HG03432 (cell line): ENCODE measurements around the gene UST.
A peak's percentile ranks its signal among the peaks of the same experiment; 100 is the strongest.
"Not testable (repeated sequence)": the region's sequence is repeated elsewhere in the genome, so short reads cannot be mapped to it uniquely, and the experiment has no call there.

Experiments
- ATAC-seq: cut with Tn5 transposase; IDR thresholded peaks from one replicate; pipeline ENCODE4 v1.9.1; 2021; ENCODE audit warnings: mild to moderate bottlenecking, moderate library complexity; ENCODE audit not compliant: unreplicated experiment

The UST gene

DNA sequence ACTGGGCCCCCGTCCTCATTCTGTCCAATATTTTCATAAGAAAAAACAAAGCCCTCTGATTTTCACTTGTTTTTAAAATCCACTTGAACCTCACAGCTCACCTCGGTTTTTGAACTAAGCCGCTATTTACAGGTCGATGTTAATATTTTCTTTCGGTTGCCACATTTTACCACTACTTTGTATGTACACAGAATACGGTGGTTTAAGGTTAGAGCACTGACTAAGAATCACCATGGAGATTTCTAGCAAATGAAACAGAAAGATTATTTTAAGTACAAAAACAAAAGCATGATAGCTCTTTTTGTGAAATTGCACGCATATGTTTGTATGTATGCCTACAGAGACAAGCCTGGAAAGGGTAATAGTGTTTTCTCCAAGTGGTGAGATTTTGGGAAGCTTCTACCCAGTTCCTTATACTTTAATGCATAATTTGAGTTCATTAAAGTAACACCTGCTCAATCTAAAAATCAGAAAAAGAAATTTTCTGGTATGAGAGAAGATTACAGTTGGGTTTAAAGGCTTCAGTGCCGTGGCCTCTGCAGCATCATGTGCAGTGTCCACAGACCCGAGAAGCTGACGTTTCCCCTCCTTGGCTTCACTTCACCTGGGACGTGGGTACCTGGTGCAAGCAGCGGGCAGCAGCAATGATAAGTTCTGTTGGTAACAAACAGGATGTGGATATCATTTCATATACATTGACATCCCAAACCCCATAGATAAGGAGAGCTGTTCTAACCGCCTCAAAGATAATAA, 144.0 kb downstream of the UST start:
- no peak for ATAC-seq

DNA sequence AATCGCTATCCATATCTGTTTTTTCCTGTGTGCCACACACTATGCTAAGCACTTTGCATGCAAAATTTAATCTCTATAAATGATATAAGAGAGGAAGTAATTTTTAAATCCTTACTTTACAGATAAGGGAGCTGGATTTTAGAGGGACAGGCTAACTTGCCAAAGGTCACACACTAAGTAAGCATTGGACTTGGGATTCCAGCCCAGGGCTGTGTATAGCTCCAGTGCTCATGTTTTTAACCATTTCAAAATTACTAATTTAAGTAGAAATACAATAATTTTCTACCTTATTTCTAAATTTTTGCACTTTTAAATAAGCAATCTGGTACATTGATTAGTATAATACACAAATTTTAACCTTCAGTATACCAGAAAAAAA, 144.6 kb downstream of the UST start:
- ATAC-seq, result no peak

DNA sequence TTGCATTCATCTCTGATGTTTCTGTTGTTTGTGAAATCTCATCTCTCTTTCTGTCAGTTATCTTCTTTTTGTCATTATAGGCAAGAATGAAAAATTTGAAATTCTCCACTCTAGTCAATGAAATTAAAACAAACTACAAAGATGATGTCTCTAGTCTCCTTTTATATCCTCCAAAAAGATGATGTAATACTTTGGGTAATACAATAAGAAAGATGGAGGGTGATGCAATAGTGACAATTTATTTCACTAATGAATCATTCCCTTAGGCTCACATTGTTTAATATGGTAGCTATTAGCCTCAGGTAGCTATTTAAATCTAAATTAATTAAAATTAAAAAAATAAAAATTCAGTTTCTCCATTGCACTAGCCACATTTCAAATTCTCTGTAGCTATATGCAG, 145.4 kb downstream of the UST start:
- ATAC-seq, result no peak

DNA sequence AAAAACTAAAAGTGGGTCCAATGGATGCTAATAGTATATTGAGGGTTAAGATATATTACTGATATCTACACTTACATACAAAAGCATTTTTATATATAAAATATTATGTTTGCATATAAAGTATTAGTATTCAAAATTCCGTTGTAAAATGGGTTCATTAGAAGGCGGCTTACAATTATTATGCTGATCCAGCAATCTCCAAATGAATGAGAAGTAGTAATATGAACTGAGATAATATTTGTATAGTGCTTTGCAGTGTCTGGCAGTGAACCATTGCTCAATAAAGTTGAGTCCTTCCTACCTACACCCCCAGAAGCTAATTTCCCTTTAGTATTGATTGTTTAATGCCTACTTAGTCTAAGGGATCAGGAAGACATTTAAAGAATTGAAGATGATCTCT, 146.2 kb downstream of the UST start:
- no peak for ATAC-seq

DNA sequence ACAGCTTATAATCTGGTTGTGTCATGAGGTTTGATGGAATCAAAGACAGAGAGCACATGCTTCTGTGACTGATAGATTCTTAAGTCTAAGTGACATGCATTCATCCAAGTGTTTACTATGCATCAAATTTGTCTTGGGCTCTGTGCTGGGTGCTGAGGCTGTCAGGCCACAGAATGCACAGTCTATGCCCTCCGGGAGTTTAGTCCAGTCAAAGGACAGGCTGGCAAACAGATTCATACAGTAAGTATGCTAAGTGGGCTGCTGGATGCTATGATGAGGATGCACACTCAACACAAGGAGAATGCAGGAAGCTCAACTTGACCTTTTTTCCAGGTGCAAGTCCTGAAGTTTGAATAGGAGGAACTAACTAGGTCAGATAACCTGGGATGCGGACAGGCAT, 146.7 kb downstream of the UST start:
- no peak for ATAC-seq

DNA sequence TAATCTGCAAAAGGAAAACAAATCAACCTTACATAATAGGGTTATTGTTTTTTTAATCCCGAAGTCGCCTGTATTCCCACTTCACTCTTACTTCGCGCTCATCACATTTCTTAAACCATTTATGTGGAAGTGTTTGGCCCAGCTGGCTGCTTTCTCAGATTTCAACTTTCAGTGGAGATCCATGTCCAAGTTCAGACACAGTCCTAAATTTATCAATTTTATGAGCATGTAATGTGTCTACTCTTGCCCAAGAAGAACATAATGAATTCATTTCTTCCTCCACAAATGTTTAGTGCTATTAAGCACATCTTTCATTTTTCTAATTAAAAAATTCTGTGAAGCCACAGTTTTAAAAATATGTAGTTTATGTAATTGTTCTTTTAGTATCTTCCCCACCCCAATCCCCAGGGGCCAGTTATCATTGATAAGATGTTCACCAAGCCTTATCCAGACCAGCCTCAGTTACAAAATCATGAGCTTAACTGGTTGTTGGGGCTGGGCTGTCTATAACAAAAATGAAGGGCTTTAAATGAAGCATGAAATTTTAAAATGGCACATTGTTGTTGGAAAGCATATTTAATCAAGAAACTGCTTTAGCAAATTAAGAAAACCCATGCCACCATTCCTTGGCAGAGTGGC, 151.7 kb downstream of the UST start:
- ATAC-seq, result no peak

DNA sequence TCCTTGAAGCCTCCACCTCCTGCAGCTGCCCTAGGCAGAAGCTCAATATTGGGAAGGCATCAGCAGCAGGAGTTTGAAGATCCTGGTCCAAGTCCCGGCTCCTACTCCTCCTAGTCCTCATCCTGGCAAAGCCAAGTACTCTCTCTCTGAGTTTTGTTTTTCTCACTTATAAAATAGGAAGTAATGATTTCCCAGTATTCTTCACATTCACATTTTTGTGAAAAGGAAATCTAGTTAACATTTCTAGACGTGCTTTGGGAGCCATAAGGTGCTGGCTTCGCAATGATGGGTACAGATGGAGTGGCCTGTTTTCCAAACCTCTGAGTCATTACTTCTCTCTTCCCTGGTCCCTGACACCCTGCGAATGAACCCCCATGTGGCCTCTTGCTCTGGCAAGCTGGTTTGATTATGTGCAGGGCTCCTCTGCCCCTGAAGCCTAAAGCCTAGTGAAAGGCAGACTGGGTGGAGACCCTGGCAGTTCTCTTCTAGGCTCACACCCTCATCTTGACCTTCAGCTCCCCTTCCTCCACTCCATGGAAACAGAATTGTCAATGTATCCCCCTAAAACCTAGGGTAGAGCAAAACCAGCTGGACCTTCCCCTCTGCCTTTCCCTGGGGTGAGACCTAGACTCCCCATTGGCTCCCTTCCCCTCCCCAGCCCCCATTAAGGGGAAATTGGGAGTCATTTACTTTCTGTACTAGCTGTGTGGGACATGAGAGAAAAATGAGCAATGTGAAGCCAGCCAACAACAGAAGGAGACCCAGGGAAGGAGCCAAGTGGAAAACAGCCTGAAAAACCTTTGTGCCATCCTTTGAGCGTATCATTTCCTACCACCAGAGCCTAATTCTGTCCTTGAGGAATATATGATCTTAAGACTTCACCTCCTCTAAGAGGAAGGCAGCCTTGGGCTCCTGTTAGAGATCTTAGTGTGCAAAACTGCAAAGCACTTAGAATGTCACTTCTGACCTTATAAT, 158.4 kb downstream of the UST start:
- no peak for ATAC-seq

DNA sequence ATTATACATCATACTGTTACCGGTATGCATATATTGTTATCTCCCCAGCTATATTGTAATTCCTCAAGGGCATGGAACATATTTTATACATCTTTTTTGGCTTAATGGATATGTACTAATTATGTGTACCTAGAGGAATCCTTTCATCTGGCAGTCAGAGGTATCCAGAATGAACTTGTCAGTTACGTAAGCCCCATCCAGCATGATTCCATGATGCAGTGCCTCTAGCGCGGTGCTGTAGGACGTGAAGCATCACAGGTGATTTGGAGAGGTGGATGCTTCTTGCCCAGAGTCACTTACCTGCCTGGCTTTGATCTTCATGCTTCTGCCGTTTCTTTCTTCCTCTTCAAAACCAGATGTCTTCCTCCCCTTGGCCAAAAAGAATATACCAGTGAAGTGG, 159.1 kb downstream of the UST start:
- ATAC-seq, result no peak

DNA sequence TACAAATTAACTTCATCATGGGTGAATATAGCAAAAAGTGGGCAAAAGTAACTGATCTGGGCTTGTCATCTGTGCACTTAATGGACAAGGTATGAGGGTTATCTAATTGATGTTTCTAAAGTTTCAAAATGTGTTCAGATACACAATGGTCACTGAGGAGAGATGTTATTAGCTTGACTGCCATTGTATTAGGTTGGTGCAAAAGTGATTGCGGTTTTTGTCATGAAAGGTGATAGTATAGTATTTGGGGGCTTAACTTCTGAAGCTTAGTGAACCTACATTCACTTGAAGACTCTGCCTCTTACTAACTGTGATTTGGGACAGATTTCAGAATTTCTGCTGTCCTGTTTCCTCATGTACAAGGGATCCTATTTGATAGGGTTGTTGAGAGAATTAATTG, 159.6 kb downstream of the UST start:
- no peak for ATAC-seq

DNA sequence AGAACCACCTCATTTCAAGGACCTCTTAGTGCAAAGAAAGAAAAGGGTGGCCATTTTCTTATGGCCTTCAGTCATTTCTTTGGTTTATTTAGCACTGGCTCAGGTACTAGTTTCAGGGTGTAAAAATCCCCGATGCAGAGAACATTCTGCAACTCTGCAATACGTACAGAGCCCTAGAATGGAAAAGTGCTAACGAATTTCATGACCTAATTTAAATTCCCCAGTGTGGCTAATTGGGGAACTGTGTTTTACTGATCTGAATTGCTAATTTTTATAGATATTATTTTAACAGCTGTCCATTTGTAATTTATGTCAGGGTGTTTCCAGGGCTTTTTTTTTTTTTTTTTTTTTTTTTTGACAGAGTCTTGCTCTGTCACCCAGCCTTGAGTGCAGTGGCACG, 160.7 kb downstream of the UST start:
- ATAC-seq, result peak; percentile 48

DNA sequence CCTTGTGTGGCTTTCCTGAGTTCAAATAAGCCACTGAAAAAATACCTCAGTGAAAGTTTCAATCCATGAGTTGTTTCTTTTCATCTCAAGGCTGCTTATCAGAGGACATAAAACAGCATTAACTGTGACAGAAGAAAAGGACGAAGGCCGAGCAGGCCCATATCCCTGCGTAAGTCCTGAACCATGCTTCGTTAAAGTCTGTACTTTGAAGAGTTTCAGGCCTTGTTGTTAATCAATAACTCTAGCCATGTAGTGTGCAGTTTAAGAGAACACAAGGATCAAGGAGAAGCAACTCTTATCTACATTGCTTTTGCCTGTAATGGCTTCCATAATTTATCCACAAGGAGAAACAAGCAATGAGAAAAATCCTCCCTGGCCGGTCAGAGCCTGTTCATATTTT, 165.4 kb downstream of the UST start:
- no peak for ATAC-seq

DNA sequence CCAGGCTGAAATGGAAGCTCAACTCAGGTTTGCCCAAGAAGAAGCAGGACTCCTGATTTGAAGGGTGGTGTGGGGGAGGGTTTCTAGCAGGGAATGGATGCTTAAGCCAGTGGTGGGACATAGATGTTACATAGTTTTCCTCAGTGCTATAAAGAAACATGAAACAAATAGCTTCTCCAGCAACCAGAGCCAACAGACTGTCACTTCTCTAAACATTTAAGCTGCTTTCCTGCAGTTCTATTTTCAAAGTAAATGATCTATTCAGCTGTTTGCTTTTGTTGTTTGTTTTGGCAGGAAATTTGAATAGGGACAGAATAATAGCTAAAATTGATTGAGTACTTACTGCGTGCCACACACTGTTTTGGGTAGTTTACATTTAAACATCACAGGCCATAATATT, 169.0 kb downstream of the UST start:
- no peak for ATAC-seq

DNA sequence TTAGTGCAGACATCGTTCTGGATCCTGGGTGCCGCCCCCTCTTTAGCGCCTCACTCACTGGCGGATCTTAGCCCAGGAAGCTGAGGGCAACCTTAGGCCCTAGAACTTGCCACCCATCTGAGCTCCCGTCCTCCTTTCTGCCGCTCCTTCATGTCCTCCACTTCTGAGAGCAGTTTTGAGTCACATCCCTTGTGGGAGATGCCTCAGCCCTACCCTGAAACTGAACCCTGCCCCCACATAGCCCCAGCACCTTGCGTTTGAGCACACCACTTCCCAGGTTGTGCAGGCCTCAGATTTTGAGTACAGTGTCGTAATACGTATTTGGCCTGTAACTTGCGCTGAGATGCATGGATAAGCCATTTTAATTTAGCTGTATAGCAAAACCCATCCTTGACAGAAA, 169.7 kb downstream of the UST start:
- ATAC-seq, result not testable (repeated sequence)

DNA sequence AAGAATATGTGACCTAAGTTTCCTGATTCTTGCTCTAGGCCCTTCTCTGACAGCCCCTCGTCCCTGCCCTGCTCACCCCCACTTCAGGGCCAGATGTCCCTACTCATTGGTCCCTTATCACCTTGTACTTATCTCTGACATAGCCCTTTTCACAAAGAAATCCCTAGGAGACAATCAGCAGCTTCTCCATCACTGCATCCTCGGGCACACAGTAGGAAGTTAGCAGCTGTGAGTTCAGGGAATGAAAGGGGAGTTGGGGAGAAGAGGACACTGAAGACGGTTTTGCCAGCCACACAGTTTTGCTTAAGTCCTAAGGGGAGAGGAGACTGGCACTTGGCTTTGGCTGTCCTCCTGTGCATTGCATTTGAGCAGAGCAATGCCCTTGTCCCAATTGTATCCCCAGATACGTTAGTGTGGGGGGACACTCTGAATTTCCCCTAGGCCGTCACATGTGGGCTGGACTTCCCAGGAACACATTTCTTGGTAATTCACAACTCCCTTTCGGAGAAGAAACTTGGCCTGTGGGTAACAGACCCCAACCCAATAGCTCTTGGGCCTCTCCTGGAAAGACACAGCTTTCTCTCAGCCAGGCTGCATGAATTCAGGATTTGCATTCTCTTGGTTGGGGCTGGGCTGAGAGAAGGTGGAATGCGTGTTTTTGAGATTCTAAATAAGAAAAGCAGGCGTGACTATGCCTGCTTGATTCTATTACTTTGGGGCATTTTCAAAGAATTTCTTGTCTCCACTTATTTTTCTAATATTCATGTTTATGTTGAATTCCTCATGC, 177.6 kb downstream of the UST start:
- ATAC-seq, result no peak

DNA sequence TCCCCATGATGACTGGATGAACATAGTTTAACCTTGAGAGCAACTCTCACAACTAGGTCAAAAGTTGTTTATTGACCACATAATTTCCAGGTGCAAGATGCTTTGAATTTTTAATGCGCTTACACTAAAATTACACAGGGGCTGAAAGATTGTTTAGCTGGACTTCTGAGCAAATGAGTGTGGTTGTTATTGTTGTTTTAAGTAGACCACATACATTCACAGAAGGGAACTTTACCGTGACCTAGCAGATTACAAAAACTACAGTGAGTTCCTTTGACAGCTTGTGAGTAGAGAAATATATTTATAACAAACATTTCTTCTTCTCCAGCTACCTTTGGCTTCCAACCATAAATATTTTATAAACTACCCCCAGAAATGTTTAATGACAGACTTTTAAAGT, 178.9 kb downstream of the UST start:
- ATAC-seq, result no peak

DNA sequence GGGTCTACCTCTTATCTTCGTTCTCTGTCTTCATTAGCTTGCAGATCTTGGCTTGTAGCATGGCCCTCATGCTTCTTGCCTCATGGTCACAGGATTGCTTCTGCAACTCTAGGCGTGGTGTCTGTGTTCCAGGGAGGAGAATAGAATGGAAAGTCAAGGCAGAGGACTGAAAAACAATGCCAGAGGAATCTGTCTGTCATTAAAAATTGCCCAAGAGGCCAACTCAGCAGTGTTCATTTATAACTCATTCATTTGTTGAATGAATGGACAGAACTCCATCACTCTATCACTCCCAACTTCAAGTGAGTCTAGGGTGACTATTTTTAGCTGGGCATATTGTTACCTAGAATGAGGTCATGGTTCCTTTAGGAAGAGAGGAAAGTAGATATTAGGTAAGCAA, 179.6 kb downstream of the UST start:
- no peak for ATAC-seq

DNA sequence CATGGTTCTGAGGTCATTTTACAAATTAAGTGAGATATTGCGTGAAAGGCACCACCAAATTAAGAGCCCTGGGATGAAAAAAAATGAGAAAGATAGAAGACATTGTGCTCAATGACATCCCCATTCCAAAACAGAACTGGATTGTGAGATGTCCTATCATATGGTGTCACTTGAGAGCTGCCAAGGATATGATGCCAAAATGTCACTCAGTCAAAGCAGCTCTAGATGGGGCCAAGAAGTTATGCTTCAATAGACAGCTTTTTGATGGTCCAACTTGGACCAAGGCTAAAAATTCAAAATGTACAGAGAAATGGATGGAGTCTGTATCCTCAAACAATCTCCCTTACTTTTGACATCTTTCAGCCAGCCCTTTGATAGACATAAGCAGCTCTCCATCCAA, 180.8 kb downstream of the UST start:
- ATAC-seq, result no peak

DNA sequence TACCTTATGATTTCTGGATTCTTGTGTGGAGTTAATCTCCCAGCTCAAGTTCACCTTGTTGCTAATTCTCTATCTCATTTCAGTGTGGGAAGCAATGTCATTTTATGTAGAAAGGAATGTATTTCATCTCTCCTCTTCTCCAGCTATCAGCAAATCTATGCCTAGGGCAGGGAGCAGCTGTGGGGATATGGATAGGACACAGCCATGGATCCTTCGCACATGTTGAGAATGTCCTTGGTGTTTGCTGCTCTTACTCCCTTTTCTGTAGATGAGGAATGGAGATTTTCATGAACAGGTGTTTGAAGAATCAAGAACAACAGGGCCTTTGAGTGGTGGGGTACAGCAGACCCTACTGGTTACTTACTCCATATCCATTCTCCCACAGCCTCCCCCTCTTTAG, 182.0 kb downstream of the UST start:
- ATAC-seq, result no peak

DNA sequence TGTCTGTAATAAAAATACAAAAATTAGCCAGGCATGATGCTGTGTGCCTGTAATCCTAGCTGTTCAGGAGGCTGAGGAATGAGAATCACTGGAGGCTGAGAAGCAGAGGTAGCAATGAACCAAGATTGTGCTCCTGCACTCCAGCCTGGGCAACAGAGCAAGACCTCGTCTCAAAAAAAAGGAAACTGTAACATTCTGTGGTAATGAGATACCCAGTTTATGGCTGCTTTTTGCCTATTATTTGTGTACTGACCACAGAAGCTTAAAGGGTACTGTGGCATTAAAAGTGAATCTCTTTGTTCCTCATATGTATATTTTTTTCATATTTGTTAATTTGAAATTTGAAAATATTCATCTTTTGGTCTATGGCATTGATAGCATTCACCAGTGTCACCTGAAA, 185.4 kb downstream of the UST start:
- no peak for ATAC-seq

DNA sequence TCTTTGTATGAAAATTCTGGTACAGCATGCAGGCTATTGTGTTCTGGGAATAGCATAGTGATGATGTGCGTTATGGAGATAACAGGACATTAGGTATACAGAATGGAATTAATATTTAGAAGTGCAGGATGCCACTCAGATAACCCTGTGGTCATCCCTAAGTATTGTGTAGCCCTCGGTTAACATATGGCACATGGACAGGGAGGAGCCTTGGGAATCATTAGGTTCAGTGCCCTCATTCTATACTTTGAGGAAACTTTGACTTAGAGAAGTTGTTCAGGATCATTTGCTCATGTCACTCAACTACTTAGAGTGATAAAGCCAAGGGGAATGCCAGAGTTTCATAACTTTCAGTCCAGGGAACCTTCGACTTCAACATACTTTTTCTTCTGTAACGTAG, 185.9 kb downstream of the UST start:
- no peak for ATAC-seq

DNA sequence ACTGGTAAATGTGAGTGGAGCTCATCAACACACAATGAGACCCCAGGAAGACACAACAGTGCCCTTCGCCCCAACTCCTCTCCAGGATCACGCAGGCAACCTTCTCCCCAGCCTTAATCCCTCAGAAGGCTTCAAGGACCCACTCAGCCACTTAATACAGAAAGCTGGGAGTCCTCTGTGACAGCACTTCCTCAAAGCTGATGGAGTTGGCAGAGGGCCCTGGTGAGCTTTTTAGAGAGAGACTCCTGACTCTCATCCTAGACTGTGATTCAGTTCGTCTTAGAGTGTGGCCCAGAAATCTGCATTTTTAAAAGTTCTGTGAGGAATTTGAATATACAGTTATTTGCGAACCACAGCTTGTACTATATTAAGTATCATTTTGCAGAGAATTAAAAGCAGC, 187.7 kb downstream of the UST start:
- no peak for ATAC-seq
